Neural cell (in vitro differentiated cells): Measurements from ENCODE around the gene TRIOBP. TPM values are rescaled to one million over a fixed set of nuclear protein-coding genes. Genes with fewer than 3 reads are reported as not detected.

Experiments
- H2AFZ ChIP-seq: fragments of 200-600, 300-800 bp; sonication (generic), shearing (Covaris generic); 2 replicates; pipeline ENCODE4 v1.6.0; 2014; ENCODE audit warnings: low read depth, mild to moderate bottlenecking, antibody characterized with exemption, low read length, moderate library complexity
- H3F3A ChIP-seq: fragments of 200-600 bp; shearing (Covaris generic); 2 replicates; pipeline ENCODE4 v1.6.1; 2016; ENCODE audit warnings: mild to moderate bottlenecking, moderate library complexity, mixed read lengths, antibody characterized with exemption, low read length; ENCODE audit not compliant: insufficient read depth, poor library complexity, severe bottlenecking
- H3K27ac ChIP-seq: fragments of 200-600, 300-800 bp; sonication (generic), shearing (Covaris generic); 2 replicates; pipeline ENCODE4 v1.5.1; 2014; ENCODE audit warnings: mild to moderate bottlenecking, low read length, moderate library complexity
- H3K27me3 ChIP-seq: fragments of 300-800, 200-600 bp; sonication (generic), shearing (Covaris generic); 2 replicates; pipeline ENCODE4 v1.6.0; 2014; ENCODE audit warnings: mild to moderate bottlenecking, low read depth, low read length, moderate library complexity; ENCODE audit not compliant: insufficient read depth
- H3K36me3 ChIP-seq: fragments of 300-800, 200-600 bp; sonication (generic), shearing (Covaris generic); 2 replicates; pipeline ENCODE4 v1.5.1; 2014; ENCODE audit warnings: mild to moderate bottlenecking, antibody characterized with exemption, low read length, moderate library complexity; ENCODE audit not compliant: insufficient read depth
- H3K4me2 ChIP-seq: fragments of 300-800, 200-600 bp; sonication (generic), shearing (Covaris generic); 2 replicates; pipeline ENCODE4 v1.6.0; 2014; ENCODE audit warnings: mild to moderate bottlenecking, low read length
- H3K4me3 ChIP-seq: fragments of 300-800, 200-600 bp; sonication (generic), shearing (Covaris generic); 2 replicates; pipeline ENCODE4 v1.5.1; 2014; ENCODE audit warnings: mild to moderate bottlenecking, low read length, moderate library complexity
- H3K79me2 ChIP-seq: fragments of 200-600 bp; shearing (Covaris generic); replicated peaks from 2 replicates; pipeline ENCODE4 v1.6.0; 2014; ENCODE audit warnings: mild to moderate bottlenecking, low read length, moderate library complexity; ENCODE audit not compliant: insufficient read depth
- H3K9ac ChIP-seq: fragments of 300-800, 200-600 bp; sonication (generic), shearing (Covaris generic); 2 replicates; pipeline ENCODE4 v1.6.1; 2016; ENCODE audit warnings: mild to moderate bottlenecking, low read length, mixed read lengths
- H3K9me2 ChIP-seq: fragments of 200-600 bp; shearing (Covaris generic); 2 replicates; pipeline ENCODE4 v1.6.1; 2016; ENCODE audit warnings: mild to moderate bottlenecking, low read length, mixed read lengths; ENCODE audit not compliant: insufficient read depth
- H3K9me3 ChIP-seq: fragments of 200-600, 300-800 bp; sonication (generic), shearing (Covaris generic); 2 replicates; pipeline ENCODE4 v1.6.1; 2016; ENCODE audit warnings: mild to moderate bottlenecking, mixed run types, low read length, moderate library complexity, mixed read lengths
- H4K20me1 ChIP-seq: fragments of 200-600 bp; shearing (Covaris generic); 2 replicates; pipeline ENCODE4 v1.6.1; 2016; ENCODE audit warnings: mild to moderate bottlenecking, mixed run types; ENCODE audit not compliant: insufficient read depth
- EP300 ChIP-seq: fragments of 450-650 bp; conservative IDR thresholded peaks from 2 replicates; pipeline ENCODE4 v1.6.1; 2014; ENCODE audit warnings: antibody characterized with exemption, mild to moderate bottlenecking, moderate library complexity; ENCODE audit not compliant: poor library complexity, severe bottlenecking
- EZH2 ChIP-seq: fragments of 200-600, 300-800 bp; shearing (Covaris generic), sonication (generic); IDR thresholded peaks from 2 replicates; pipeline ENCODE4 v1.6.1; 2014; ENCODE audit warnings: antibody characterized with exemption, low read length, borderline replicate concordance, mild to moderate bottlenecking; ENCODE audit not compliant: insufficient read depth, poor library complexity, severe bottlenecking
- MXI1 ChIP-seq: fragments of 450-650 bp; conservative IDR thresholded peaks from 2 replicates; pipeline ENCODE4 v1.6.1; 2014; ENCODE audit warnings: antibody characterized with exemption, mild to moderate bottlenecking; ENCODE audit not compliant: poor library complexity, severe bottlenecking
- POLR2AphosphoS5 ChIP-seq: IDR thresholded peaks from 2 replicates; pipeline ENCODE4 v1.6.1; 2012
- RAD21 ChIP-seq: fragments of 450-650 bp; conservative IDR thresholded peaks from 2 replicates; pipeline ENCODE4 v1.6.1; 2014; ENCODE audit warnings: antibody characterized with exemption, mild to moderate bottlenecking, moderate library complexity
- SMC3 ChIP-seq: fragments of 450-650 bp; conservative IDR thresholded peaks from 2 replicates; pipeline ENCODE4 v1.6.1; 2014; ENCODE audit warnings: antibody characterized with exemption, mild to moderate bottlenecking, moderate library complexity; ENCODE audit not compliant: poor library complexity
- TAF1 ChIP-seq: IDR thresholded peaks from 2 replicates; pipeline ENCODE4 v1.6.1; 2012; ENCODE audit warnings: low read depth
- polyA plus RNA-seq: library from polyadenylated mRNA; depleted of rRNA; stranded (reverse); fragments of >200 nt; gene quantifications from 2 replicates; pipeline ENCODE4 v1.2.3, GENCODE V29; 2014
- TF ChIP-seq, protein P1 (sequence below): fragments of 450-650 bp; IDR thresholded peaks from 2 replicates; pipeline ENCODE4 v1.5.1; 2014; ENCODE audit warnings: antibody characterized with exemption, mild to moderate bottlenecking, moderate library complexity; ENCODE audit not compliant: poor library complexity, severe bottlenecking
- TF ChIP-seq, protein P2 (sequence below): IDR thresholded peaks from 2 replicates; pipeline ENCODE4 v1.6.1; 2012; ENCODE audit warnings: borderline replicate concordance

The TRIOBP gene
- polyA plus RNA-seq, 1 donor from 2014 or later = 16.2 TPM

DNA sequence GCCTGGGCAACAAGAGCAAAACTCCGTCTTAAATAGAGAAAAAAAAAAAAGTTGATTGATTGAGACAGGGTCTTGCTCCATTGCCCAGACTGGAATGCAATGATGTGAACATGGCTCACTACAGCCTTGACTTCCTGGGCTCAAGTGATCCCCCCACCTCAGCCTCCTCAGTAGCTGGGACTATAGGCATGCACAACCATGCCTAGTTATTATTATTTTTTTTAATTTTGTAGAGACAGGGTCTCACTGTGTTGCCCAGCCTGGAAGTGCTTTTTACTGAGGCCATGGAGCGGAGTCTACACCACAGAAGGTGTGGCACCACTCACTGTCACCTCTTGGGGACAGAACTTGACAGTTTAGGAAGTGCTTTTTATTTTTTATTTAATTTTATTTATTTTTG, 17.8 kb downstream of the TRIOBP start:
- no peaks in the 10 kb centered on the region for H3K36me3 ChIP-seq
- TF ChIP-seq, protein P1, sequence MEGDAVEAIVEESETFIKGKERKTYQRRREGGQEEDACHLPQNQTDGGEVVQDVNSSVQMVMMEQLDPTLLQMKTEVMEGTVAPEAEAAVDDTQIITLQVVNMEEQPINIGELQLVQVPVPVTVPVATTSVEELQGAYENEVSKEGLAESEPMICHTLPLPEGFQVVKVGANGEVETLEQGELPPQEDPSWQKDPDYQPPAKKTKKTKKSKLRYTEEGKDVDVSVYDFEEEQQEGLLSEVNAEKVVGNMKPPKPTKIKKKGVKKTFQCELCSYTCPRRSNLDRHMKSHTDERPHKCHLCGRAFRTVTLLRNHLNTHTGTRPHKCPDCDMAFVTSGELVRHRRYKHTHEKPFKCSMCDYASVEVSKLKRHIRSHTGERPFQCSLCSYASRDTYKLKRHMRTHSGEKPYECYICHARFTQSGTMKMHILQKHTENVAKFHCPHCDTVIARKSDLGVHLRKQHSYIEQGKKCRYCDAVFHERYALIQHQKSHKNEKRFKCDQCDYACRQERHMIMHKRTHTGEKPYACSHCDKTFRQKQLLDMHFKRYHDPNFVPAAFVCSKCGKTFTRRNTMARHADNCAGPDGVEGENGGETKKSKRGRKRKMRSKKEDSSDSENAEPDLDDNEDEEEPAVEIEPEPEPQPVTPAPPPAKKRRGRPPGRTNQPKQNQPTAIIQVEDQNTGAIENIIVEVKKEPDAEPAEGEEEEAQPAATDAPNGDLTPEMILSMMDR = no peak
- TF ChIP-seq TAF1 (no peak), SMC3 (no peak), EP300 (no peak), POLR2AphosphoS5 (no peak), EZH2 (no peak), MXI1 (no peak), RAD21 (no peak)
- TF ChIP-seq, protein P2, sequence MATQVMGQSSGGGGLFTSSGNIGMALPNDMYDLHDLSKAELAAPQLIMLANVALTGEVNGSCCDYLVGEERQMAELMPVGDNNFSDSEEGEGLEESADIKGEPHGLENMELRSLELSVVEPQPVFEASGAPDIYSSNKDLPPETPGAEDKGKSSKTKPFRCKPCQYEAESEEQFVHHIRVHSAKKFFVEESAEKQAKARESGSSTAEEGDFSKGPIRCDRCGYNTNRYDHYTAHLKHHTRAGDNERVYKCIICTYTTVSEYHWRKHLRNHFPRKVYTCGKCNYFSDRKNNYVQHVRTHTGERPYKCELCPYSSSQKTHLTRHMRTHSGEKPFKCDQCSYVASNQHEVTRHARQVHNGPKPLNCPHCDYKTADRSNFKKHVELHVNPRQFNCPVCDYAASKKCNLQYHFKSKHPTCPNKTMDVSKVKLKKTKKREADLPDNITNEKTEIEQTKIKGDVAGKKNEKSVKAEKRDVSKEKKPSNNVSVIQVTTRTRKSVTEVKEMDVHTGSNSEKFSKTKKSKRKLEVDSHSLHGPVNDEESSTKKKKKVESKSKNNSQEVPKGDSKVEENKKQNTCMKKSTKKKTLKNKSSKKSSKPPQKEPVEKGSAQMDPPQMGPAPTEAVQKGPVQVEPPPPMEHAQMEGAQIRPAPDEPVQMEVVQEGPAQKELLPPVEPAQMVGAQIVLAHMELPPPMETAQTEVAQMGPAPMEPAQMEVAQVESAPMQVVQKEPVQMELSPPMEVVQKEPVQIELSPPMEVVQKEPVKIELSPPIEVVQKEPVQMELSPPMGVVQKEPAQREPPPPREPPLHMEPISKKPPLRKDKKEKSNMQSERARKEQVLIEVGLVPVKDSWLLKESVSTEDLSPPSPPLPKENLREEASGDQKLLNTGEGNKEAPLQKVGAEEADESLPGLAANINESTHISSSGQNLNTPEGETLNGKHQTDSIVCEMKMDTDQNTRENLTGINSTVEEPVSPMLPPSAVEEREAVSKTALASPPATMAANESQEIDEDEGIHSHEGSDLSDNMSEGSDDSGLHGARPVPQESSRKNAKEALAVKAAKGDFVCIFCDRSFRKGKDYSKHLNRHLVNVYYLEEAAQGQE = no peak

DNA sequence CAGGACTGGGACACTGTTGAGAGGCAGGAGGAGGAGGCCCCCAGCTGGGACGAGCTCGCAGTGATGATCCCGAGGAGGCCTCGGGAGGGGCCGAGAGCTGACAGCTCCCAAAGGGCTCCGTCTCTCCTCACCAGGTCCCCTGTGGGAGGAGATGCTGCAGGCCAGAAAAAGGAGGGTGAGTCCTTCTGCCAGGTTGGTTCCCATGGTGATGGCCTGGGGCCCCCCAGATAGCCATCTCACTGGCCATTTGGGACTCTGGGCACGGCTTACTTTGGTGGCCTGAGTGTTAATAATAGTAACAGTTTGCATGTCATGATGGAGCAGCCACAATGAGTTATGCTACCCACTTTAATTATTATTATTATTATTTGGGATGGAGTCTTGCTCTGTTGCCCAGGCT, 18.9 kb downstream of the TRIOBP start:
- no peak overlapping the region for H3K9ac ChIP-seq
- TF ChIP-seq TAF1 = no peak
- TF ChIP-seq, protein P2 = no peak
- TF ChIP-seq, protein P1 = no peak
- no peak for TF ChIP-seq RAD21
- TF ChIP-seq POLR2AphosphoS5 = no peak
- TF ChIP-seq SMC3 = no peak
- TF ChIP-seq EP300 = no peak
- no peak for TF ChIP-seq EZH2
- TF ChIP-seq MXI1 = no peak
- no peaks in the 10 kb centered on the region for H3K27me3 ChIP-seq
- H4K20me1 ChIP-seq = no peaks in the 10 kb centered on the region
- no peak overlapping the region for H2AFZ ChIP-seq
- no peaks in the 10 kb centered on the region for H3K36me3 ChIP-seq
- no peaks in the 10 kb centered on the region for H3F3A ChIP-seq
- no peak overlapping the region for H3K4me3 ChIP-seq
- no peak overlapping the region for H3K27ac ChIP-seq
- H3K79me2 ChIP-seq = no peaks in the 10 kb centered on the region
- H3K4me2 ChIP-seq = no peak overlapping the region
- no peaks in the 10 kb centered on the region for H3K9me3 ChIP-seq
- H3K9me2 ChIP-seq = no peaks in the 10 kb centered on the region

More for the DNA sequence above, 17.8 kb downstream of the TRIOBP start:
- Histone ChIP-seq H4K20me1 (no peaks in the 10 kb centered on the region), H2AFZ (no peak overlapping the region), H3K9ac (no peak overlapping the region), H3K27ac (no peak overlapping the region), H3K9me2 (no peaks in the 10 kb centered on the region), H3F3A (no peaks in the 10 kb centered on the region), H3K9me3 (no peaks in the 10 kb centered on the region), H3K27me3 (no peaks in the 10 kb centered on the region), H3K4me2 (no peak overlapping the region), H3K4me3 (no peak overlapping the region), H3K79me2 (no peaks in the 10 kb centered on the region)
